ENCODE data around the gene MIPOL1.
"Not testable (repeated sequence)": the region's sequence is repeated elsewhere in the genome, so short reads cannot be mapped to it uniquely, and the experiment has no call there.

Gene MIPOL1

GRCh38 chr14:37197421-37198272 lies at the start of gene MIPOL1:
TSS of gene MIPOL1 (plus strand) at chr14:37197937. CDS start at chr14:37247889, 49,952 bp downstream.
- DNase-seq: no peak

- no peak for DNase-seq
Observed at GRCh38 chr14:37150414-37150813, 47.3 kb upstream of the MIPOL1 start.

- no peak for DNase-seq
Observed at GRCh38 chr14:37153005-37153404, 44.7 kb upstream of the MIPOL1 start.

- no peak for DNase-seq
Observed at GRCh38 chr14:37153483-37153882, 44.3 kb upstream of the MIPOL1 start.

GRCh38 chr14:37157987-37158386 lies 39.8 kb upstream of the MIPOL1 start:
- DNase-seq: no peak

- not testable (repeated sequence) for DNase-seq
Observed at GRCh38 chr14:37162307-37162706, 35.4 kb upstream of the MIPOL1 start.

- DNase-seq: no peak
Observed at GRCh38 chr14:37165794-37166193, 31.9 kb upstream of the MIPOL1 start.

- DNase-seq: no peak
Observed at GRCh38 chr14:37167151-37168047, 30.3 kb upstream of the MIPOL1 start.

- no peak for DNase-seq
Observed at GRCh38 chr14:37168721-37169120, 29.0 kb upstream of the MIPOL1 start.

- no peak for DNase-seq
Observed at GRCh38 chr14:37170237-37170636, 27.5 kb upstream of the MIPOL1 start.

- DNase-seq: no peak
Observed at GRCh38 chr14:37170993-37171392, 26.7 kb upstream of the MIPOL1 start.

GRCh38 chr14:37171678-37172023 lies 26.1 kb upstream of the MIPOL1 start:
- DNase-seq: no peak

- no peak for DNase-seq
Observed at GRCh38 chr14:37172024-37172869, 25.5 kb upstream of the MIPOL1 start, which contains the start of gene SLC25A21. TSS of gene SLC25A21 (minus strand) at chr14:37172606.

GRCh38 chr14:37172936-37173614 lies 24.7 kb upstream of the MIPOL1 start:
- DNase-seq: no peak

- DNase-seq: no peak
Observed at GRCh38 chr14:37179896-37180502, 17.7 kb upstream of the MIPOL1 start.

- not testable (repeated sequence) for DNase-seq
Observed at GRCh38 chr14:37180886-37181285, 16.9 kb upstream of the MIPOL1 start.

- no peak for DNase-seq
Observed at GRCh38 chr14:37181441-37181840, 16.3 kb upstream of the MIPOL1 start.

- DNase-seq: not testable (repeated sequence)
Observed at GRCh38 chr14:37184520-37184919, 13.2 kb upstream of the MIPOL1 start.

GRCh38 chr14:37185670-37186069 lies 12.1 kb upstream of the MIPOL1 start:
- no peak for DNase-seq

- no peak for DNase-seq
Observed at GRCh38 chr14:37186865-37187264, 10.9 kb upstream of the MIPOL1 start.

GRCh38 chr14:37187294-37187693 lies 10.4 kb upstream of the MIPOL1 start:
- DNase-seq: no peak
